Gastroesophageal sphincter (tissue), 3 donors: ENCODE data around the gene MAP2K1.

Source experiments
- CTCF ChIP-seq, 4 experiments: fragments of 200-600 bp in 2 of 4; fragments of 450-650 bp in 2 of 4; sonication (generic) in 1 of 4; IDR thresholded peaks; one replicate each; pipeline ENCODE4 v1.5.1; 2017 to 2019; ENCODE audit warnings: antibody characterized with exemption in 4 of 4, mild to moderate bottlenecking in 2 of 4, moderate library complexity in 2 of 4
- POLR2AphosphoS5 ChIP-seq: sonication (generic); formaldehyde crosslinking; IDR thresholded peaks from one replicate; pipeline ENCODE4 v1.6.1; 2017; ENCODE audit warnings: antibody characterized with exemption

- TF ChIP-seq POLR2AphosphoS5 = peak; percentile 36
- TF ChIP-seq CTCF (IDR thresholded peaks at IDR 0.05) = peak in 3 of 4 experiments; percentile 19 to 45 (median 29)
Measured at GRCh38 chr15:66387163-66388042, 691 bp downstream of the MAP2K1 start.
